Uterus (tissue), 4 donors: ENCODE data around the gene SYNPO. TPM values are rescaled to one million over a fixed set of nuclear protein-coding genes. Genes with fewer than 3 reads are reported as not detected.

Experiments used
- DNase-seq, 2 donors: peaks; one replicate each; pipeline ENCODE4 v3.0.0-alpha.2; 2019 to 2020
- H3K27ac ChIP-seq, 2 donors: fragments of 200-600 bp; sonication (generic); 1 replicate in 1 of 2; 2 replicates in 1 of 2; pipeline ENCODE4 v1.5.1; 2016 to 2018
- H3K27me3 ChIP-seq, 2 donors: fragments of 200-600 bp; sonication (generic); one replicate each; pipeline ENCODE4 v1.5.1; 2018 to 2019; ENCODE audit warnings: control low read depth in 1 of 2
- H3K36me3 ChIP-seq, 2 donors: fragments of 200-600 bp; sonication (generic); one replicate each; pipeline ENCODE4 v1.5.1; 2019; ENCODE audit warnings: control low read depth in 1 of 2
- H3K4me1 ChIP-seq, 2 donors: fragments of 200-600 bp; sonication (generic); one replicate each; pipeline ENCODE4 v1.5.1; 2018 to 2019; ENCODE audit warnings: control low read depth in 1 of 2
- H3K4me3 ChIP-seq, 2 donors: fragments of 200-600 bp; sonication (generic); 1 replicate in 1 of 2; 2 replicates in 1 of 2; pipeline ENCODE4 v1.5.1; 2018 to 2019; ENCODE audit warnings: mild to moderate bottlenecking in 1 of 2
- H3K9me3 ChIP-seq, 2 donors: fragments of 200-600 bp; sonication (generic); one replicate each; pipeline ENCODE4 v1.5.1; 2019; ENCODE audit warnings: control low read depth in 1 of 2
- POLR2A ChIP-seq, 2 donors: fragments of 450-650 bp; IDR thresholded peaks; one replicate each; pipeline ENCODE4 v1.6.1; 2016; ENCODE audit warnings: antibody characterized with exemption in 2 of 2, mild to moderate bottlenecking in 1 of 2, moderate library complexity in 1 of 2
- intact Hi-C: fragments of 100-400 bp; cut with DNase I; formaldehyde crosslinking; loops from one replicate; pipeline ENCODE4 v1.15.1; 2023; ENCODE audit warnings: low total_unique reads
- total RNA-seq, 4 donors: library from RNA; depleted of rRNA in 3 of 4; stranded (reverse); fragments of >200 nt in 3 of 4; gene quantifications; one replicate each; pipeline versions ENCODE4 v1.1.0 to v1.2.4, GENCODE V29; 2014 to 2023
- TF ChIP-seq, protein P1 (sequence below), 4 experiments: fragments of 200-600 bp in 2 of 4; fragments of 450-650 bp in 2 of 4; sonication (generic) in 2 of 4; IDR thresholded peaks; one replicate each; pipeline ENCODE4 v1.5.1; 2016 to 2019; ENCODE audit warnings: antibody characterized with exemption in 4 of 4, mild to moderate bottlenecking in 2 of 4, moderate library complexity in 1 of 4
- donor health status: DM: yes; HTN: yes; CAD: no.

Gene SYNPO
- total RNA-seq, 4 donors from 2014 or later, result 3.6 to 146 (median 10.6) TPM

GRCh38 chr5:150621301-150621700 is 19.2 kb upstream of the SYNPO start:
- intact Hi-C loops, result no loop called here
- no peak for TF ChIP-seq POLR2A (IDR thresholded peaks at IDR 0.05)
- peak overlapping the region; percentile 2 to 25 for H3K27ac ChIP-seq
- H3K4me3 ChIP-seq, result no peak overlapping the region
- DNase-seq, result no peak
- no peaks in the 10 kb centered on the region for H3K36me3 ChIP-seq
- no peaks in the 10 kb centered on the region for H3K9me3 ChIP-seq
- H3K27me3 ChIP-seq, result no peaks in the 10 kb centered on the region
- H3K4me1 ChIP-seq, result peaks cover 11 to 21% of the 10 kb centered on the region in 2 donors

- Histone ChIP-seq H3K4me1 (peaks cover 11 to 21% of the 10 kb centered on the region in 2 donors), H3K4me3 (no peak overlapping the region), H3K27ac (peak overlapping the region in 1 of 2 donors; percentile 2), H3K36me3 (no peaks in the 10 kb centered on the region), H3K9me3 (no peaks in the 10 kb centered on the region), H3K27me3 (no peaks in the 10 kb centered on the region)
- no peak for DNase-seq
- intact Hi-C loops, result no loop called here
- no peak for TF ChIP-seq POLR2A (IDR thresholded peaks at IDR 0.05)
- TF ChIP-seq, protein P1, sequence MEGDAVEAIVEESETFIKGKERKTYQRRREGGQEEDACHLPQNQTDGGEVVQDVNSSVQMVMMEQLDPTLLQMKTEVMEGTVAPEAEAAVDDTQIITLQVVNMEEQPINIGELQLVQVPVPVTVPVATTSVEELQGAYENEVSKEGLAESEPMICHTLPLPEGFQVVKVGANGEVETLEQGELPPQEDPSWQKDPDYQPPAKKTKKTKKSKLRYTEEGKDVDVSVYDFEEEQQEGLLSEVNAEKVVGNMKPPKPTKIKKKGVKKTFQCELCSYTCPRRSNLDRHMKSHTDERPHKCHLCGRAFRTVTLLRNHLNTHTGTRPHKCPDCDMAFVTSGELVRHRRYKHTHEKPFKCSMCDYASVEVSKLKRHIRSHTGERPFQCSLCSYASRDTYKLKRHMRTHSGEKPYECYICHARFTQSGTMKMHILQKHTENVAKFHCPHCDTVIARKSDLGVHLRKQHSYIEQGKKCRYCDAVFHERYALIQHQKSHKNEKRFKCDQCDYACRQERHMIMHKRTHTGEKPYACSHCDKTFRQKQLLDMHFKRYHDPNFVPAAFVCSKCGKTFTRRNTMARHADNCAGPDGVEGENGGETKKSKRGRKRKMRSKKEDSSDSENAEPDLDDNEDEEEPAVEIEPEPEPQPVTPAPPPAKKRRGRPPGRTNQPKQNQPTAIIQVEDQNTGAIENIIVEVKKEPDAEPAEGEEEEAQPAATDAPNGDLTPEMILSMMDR (IDR thresholded peaks at IDR 0.05), result no peak
Measured at GRCh38 chr5:150622157-150622556, 18.3 kb upstream of the SYNPO start.

DNA sequence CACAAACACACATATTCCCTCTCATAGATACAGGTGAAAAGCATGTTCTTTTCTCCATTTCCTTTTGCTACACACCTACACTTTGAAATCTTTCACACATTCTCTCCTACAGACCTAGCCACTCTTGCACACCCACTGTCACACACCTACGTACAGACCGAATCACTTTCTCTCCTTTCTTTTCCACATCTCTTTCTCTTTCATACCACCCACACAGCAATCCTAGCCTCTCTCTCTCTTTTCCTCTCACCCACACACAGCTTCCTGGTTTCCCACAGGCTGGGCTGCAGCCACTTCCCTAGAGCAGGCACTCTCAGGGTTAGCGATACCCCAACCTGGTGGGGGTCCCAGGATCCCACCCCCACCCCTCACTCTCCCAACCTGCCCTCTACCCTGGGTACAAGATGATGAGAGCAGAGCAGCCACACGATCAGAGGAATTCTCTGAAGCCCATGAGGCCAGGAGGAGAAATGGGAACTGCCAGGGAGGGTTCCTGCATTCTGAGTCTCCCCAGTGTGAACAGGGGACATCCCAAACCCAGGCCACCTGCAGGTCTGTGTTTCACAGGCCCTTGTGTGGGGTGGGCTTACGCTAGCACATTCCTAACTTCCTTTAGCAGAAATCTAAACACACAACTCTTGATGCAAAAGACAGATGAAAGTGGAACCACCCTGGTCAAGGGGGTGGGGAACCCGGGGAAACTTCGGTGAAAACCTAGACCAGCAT is 17.1 kb upstream of the SYNPO start:
- H3K27ac ChIP-seq, result peak overlapping the region; percentile 85 to 90
- DNase-seq, result no peak
- H3K4me3 ChIP-seq, result no peak overlapping the region
- no peaks in the 10 kb centered on the region for H3K36me3 ChIP-seq
- no peaks in the 10 kb centered on the region for H3K9me3 ChIP-seq
- intact Hi-C loops, result no loop called here
- TF ChIP-seq POLR2A (IDR thresholded peaks at IDR 0.05), result no peak
- TF ChIP-seq, protein P1 (IDR thresholded peaks at IDR 0.05), result no peak
- no peaks in the 10 kb centered on the region for H3K27me3 ChIP-seq
- H3K4me1 ChIP-seq, result peaks cover 8 to 16% of the 10 kb centered on the region in 2 donors

DNA sequence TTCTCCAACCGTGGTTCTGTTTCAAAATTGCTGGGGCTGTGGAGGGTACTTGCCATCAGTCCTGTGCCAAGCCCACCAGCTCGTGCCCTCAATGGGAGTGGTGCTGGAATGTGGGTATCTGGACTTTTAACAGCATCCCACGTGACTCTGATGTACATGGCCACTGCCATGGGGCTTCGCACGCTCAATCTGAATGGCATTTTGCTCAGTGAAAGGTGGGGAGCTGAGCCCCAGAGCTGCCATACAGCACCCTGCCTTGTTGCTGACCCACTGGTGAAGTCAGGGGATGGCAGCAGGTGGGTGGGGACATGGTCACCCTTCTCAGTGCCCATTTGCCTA is 16.6 kb upstream of the SYNPO start:
- intact Hi-C loops, result no loop called here
- no peak overlapping the region for H3K4me3 ChIP-seq
- peak overlapping the region; percentile 85 to 90 for H3K27ac ChIP-seq
- no peaks in the 10 kb centered on the region for H3K9me3 ChIP-seq
- no peak for DNase-seq
- no peaks in the 10 kb centered on the region for H3K36me3 ChIP-seq
- H3K27me3 ChIP-seq, result no peaks in the 10 kb centered on the region
- peaks cover 2 to 11% of the 10 kb centered on the region in 2 donors for H3K4me1 ChIP-seq
- TF ChIP-seq, protein P1 (IDR thresholded peaks at IDR 0.05), result no peak
- TF ChIP-seq POLR2A (IDR thresholded peaks at IDR 0.05), result no peak

DNA sequence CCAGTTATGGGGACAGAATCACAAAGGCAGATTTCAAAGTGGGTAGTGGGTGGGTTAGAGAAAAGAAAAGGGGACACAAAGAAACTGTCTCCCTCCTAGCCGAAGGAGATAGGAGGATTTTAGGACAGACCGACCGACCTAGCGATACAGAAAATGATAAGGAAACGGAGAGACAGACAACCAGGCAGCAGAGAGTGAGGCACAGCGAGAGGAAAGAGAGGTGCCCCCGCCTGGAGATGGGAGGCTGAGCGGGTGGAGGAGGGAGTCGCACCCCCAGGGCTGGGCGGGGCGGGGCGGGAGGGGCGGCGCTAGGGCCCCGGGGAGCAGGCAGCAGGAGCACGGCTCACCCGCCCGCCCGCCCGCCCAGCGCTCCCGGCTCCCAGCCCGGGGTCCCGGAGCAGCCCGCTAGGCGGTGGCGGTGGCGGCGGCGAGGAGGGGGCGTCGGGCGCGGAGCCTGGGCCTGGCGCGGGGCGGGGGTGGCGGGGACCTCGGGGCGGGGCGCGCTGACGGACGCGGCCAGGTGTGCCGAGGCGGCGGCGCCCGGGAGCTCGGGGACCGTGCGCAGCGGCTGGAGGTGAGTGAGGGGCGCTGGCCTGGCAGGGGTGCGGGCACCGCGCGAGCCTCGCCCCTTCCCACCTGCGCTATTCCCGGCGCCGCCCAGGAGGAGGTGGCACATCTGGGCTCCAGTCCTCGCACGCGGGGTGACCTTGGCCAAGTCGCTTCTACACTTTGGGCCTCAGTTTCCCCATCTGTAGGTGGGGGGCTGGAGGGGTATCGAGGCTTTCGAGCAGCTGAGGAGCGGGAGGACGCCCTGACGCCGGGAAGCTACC is 15.9 kb upstream of the SYNPO start:
- Histone ChIP-seq H3K4me1 (peaks cover 0 to 4% of the 10 kb centered on the region in 2 donors), H3K27me3 (no peaks in the 10 kb centered on the region), H3K4me3 (peak overlapping the region; percentile 58 to 64), H3K36me3 (no peaks in the 10 kb centered on the region), H3K27ac (peak overlapping the region; percentile 85 to 90), H3K9me3 (no peaks in the 10 kb centered on the region)
- no peak for DNase-seq
- intact Hi-C loops, result no loop called here
- no peak for TF ChIP-seq POLR2A (IDR thresholded peaks at IDR 0.05)
- TF ChIP-seq, protein P1 (IDR thresholded peaks at IDR 0.05), result peak in 1 of 4 experiments; percentile 7
